GM23338 (cell line): Measurements from ENCODE around the gene SREBF2. TPM values are rescaled to one million over a fixed set of nuclear protein-coding genes. Genes with fewer than 3 reads are reported as not detected.

Experiments used
- ATAC-seq: fragments of 200-7000 bp; cut with Tn5 transposase; 3 replicates; pipeline ENCODE4 v1.9.1; 2020
- DNase-seq: peaks from one replicate; pipeline ENCODE4 v3.0.0-alpha.2; 2015; ENCODE audit warnings: low spot score
- H2AFZ ChIP-seq: fragments of 200-600 bp; sonication (generic); 2 replicates; pipeline ENCODE4 v1.8.0; 2016; ENCODE audit warnings: antibody characterized with exemption, mild to moderate bottlenecking, moderate library complexity
- H3F3A ChIP-seq: fragments of 200-600 bp; sonication (generic); replicated peaks from 2 replicates; pipeline ENCODE4 v1.8.0; 2017; ENCODE audit warnings: antibody characterized with exemption, mixed run types, low read depth
- H3K27ac ChIP-seq: fragments of 200-600 bp; sonication (generic); 2 replicates; pipeline ENCODE4 v1.6.1; 2016; ENCODE audit warnings: low read depth
- H3K27me3 ChIP-seq: fragments of 200-600 bp; sonication (generic); 2 replicates; pipeline ENCODE4 v1.8.0; 2016; ENCODE audit warnings: mild to moderate bottlenecking, mixed run types, moderate library complexity; ENCODE audit not compliant: insufficient read depth
- H3K36me3 ChIP-seq: fragments of 200-600 bp; sonication (generic); 2 replicates; pipeline ENCODE4 v1.8.0; 2016; ENCODE audit warnings: mild to moderate bottlenecking; ENCODE audit not compliant: insufficient read depth
- H3K4me1 ChIP-seq: fragments of 200-600 bp; sonication (generic); 2 replicates; pipeline ENCODE4 v1.8.0; 2016; ENCODE audit warnings: mild to moderate bottlenecking, moderate library complexity; ENCODE audit not compliant: insufficient read depth
- H3K4me2 ChIP-seq: fragments of 200-600 bp; sonication (generic); 2 replicates; pipeline ENCODE4 v1.7.1; 2017; ENCODE audit warnings: mixed run types
- H3K4me3 ChIP-seq: fragments of 200-600 bp; sonication (generic); 2 replicates; pipeline ENCODE4 v1.6.1; 2016; ENCODE audit warnings: mixed run types
- H3K79me2 ChIP-seq: fragments of 200-600 bp; sonication (generic); replicated peaks from 2 replicates; pipeline ENCODE4 v1.8.0; 2017; ENCODE audit warnings: mild to moderate bottlenecking; ENCODE audit not compliant: insufficient read depth
- H3K9me2 ChIP-seq: fragments of 200-600 bp; sonication (generic); 2 replicates; pipeline ENCODE4 v1.8.0; 2017; ENCODE audit not compliant: insufficient read depth
- H4K20me1 ChIP-seq: fragments of 200-600 bp; sonication (generic); replicated peaks from 2 replicates; pipeline ENCODE4 v1.8.0; 2017; ENCODE audit warnings: mild to moderate bottlenecking; ENCODE audit not compliant: insufficient read depth
- H3K27ac Mint-ChIP-seq: 2 replicates; pipeline ENCODE4 v1.8.0; 2020; ENCODE audit warnings: inconsistent platforms, mild to moderate bottlenecking, moderate library complexity, mixed read lengths
- H3K27me3 Mint-ChIP-seq: 3 replicates; pipeline ENCODE4 v1.8.0; 2022; ENCODE audit warnings: low read depth, mild to moderate bottlenecking, moderate library complexity, mixed read lengths, inconsistent platforms; ENCODE audit not compliant: insufficient read depth, poor library complexity
- H3K36me3 Mint-ChIP-seq: 3 replicates; pipeline ENCODE4 v1.8.0; 2021; ENCODE audit warnings: low read depth, mild to moderate bottlenecking, inconsistent platforms, moderate library complexity, mixed read lengths
- H3K4me1 Mint-ChIP-seq: 3 replicates; pipeline ENCODE4 v1.8.0; 2020; ENCODE audit warnings: mild to moderate bottlenecking, inconsistent platforms, mixed read lengths
- H3K4me3 Mint-ChIP-seq: 3 replicates; pipeline ENCODE4 v1.8.0; 2021; ENCODE audit warnings: moderate library complexity, mild to moderate bottlenecking, inconsistent platforms, mixed read lengths
- H3K9me3 Mint-ChIP-seq: 3 replicates; pipeline ENCODE4 v1.8.0; 2020; ENCODE audit warnings: moderate library complexity, mild to moderate bottlenecking, inconsistent platforms, mixed read lengths
- EZH2 ChIP-seq: fragments of 200-600 bp; sonication (generic); IDR thresholded peaks from one replicate; pipeline ENCODE4 v1.8.0; 2017; ENCODE audit warnings: antibody characterized with exemption, mild to moderate bottlenecking, low read depth; ENCODE audit not compliant: unreplicated experiment
- ZNF114 ChIP-seq: fragments of 250-450 bp; sonication (Bioruptor Pico); IDR thresholded peaks from 2 replicates; pipeline ENCODE4 v1.5.0; 2020; ENCODE audit warnings: mild to moderate bottlenecking, moderate library complexity
- ZNF462 ChIP-seq: fragments of 250-450 bp; sonication (Bioruptor Pico); IDR thresholded peaks from 2 replicates; pipeline ENCODE4 v1.5.0; 2020; ENCODE audit warnings: mild to moderate bottlenecking, moderate library complexity
- polyA plus RNA-seq: library from polyadenylated mRNA; unstranded; fragments of >200 nt; fragmentation: Nextera tagmentation; extraction: Ambion mirVana; gene quantifications from 2 replicates; pipeline ENCODE4 v1.2.1, GENCODE V29; 2016
- total RNA-seq: library from RNA; depleted of rRNA; stranded (reverse); fragments of >200 nt; shearing (Covaris generic); gene quantifications from 2 replicates; pipeline ENCODE4 v1.2.3, GENCODE V29; 2014
- TF ChIP-seq, protein P1 (sequence below), 2 experiments: fragments of 200-600 bp in 1 of 2; sonication (generic) in 1 of 2; conservative IDR thresholded peaks; 2 replicates each; pipeline versions ENCODE4 v1.5.1 to v1.6.1; 2016 to 2017; ENCODE audit warnings: antibody characterized with exemption in 2 of 2, low read depth in 2 of 2, mild to moderate bottlenecking in 2 of 2, moderate library complexity in 1 of 2

Gene SREBF2
- total and polyA plus RNA-seq, 2 experiments from 2014 or later = 48.7 to 163 TPM

DNA sequence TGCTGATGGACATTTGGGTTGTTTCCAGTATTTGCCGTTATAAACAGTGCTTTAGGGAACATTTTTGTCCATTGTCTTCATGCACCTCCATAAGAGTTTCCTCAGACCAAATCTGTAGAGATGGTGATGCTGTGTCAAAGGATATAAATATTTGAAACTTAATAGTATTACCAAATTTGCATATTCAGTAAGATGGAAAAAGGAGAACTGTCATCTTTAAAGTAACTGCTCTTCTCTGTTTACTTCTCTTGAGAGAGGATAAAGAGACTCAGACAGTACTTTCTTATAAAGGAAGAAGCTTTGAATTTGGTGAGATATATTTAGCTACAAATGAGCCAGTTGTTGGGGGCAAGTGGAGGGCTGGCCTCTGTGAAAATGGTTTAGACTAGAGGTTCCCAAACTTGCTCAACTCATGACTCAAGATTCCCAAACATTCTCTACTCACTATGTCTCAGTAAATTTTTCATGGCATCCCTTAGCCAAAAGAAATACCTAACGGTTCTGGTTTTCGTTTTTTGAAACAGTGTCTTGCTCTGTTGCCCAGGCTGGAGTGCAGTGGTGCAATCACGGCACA lies 55.8 kb downstream of the SREBF2 start (continued):
- no peak for TF ChIP-seq ZNF462 (CRISPR knock-in tag)
- no peak for TF ChIP-seq ZNF114 (CRISPR knock-in tag)
- TF ChIP-seq, protein P1, sequence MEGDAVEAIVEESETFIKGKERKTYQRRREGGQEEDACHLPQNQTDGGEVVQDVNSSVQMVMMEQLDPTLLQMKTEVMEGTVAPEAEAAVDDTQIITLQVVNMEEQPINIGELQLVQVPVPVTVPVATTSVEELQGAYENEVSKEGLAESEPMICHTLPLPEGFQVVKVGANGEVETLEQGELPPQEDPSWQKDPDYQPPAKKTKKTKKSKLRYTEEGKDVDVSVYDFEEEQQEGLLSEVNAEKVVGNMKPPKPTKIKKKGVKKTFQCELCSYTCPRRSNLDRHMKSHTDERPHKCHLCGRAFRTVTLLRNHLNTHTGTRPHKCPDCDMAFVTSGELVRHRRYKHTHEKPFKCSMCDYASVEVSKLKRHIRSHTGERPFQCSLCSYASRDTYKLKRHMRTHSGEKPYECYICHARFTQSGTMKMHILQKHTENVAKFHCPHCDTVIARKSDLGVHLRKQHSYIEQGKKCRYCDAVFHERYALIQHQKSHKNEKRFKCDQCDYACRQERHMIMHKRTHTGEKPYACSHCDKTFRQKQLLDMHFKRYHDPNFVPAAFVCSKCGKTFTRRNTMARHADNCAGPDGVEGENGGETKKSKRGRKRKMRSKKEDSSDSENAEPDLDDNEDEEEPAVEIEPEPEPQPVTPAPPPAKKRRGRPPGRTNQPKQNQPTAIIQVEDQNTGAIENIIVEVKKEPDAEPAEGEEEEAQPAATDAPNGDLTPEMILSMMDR (conservative IDR thresholded peaks at IDR 0.05; ENCODE audit: low read depth in 2 of 2) = no peak

- DNase-seq (no peak), ATAC-seq (no peak)
- Histone ChIP-seq H3K36me3 (peaks cover 61% of the 10 kb centered on the region), H3K27ac (no peak overlapping the region), H3K9me2 (no peaks in the 10 kb centered on the region), H3K79me2 (0 out of 2 replicates have a peak, but pooled peaks cover 3% of the 10 kb centered on the region), H3K27me3 (no peaks in the 10 kb centered on the region), H3K4me1 (no peaks in the 10 kb centered on the region), H3F3A (0 out of 2 replicates have a peak, but pooled peaks cover 5% of the 10 kb centered on the region), H3K4me2 (no peak overlapping the region), H2AFZ (no peak overlapping the region), H4K20me1 (peaks cover 16% of the 10 kb centered on the region), H3K4me3 (no peak overlapping the region)
- no peak for TF ChIP-seq EZH2
- Mint-ChIP-seq H3K36me3 (peaks cover 80% of the 10 kb centered on the region), H3K27ac (no peak overlapping the region; the same call in 1 of the 2 replicates), H3K4me1 (no peaks in the 10 kb centered on the region; the same call in 2 of the 3 replicates), H3K4me3 (no peak overlapping the region), H3K9me3 (no peaks in the 10 kb centered on the region), H3K27me3 (peaks cover 1% of the 10 kb centered on the region)
These were observed 58.5 kb downstream of the SREBF2 start for GRCh38 chr22:41891407-41891806.
